Uterus (tissue), 4 donors: ENCODE measurements around the gene KCNQ1. TPM values are rescaled to one million over a fixed set of nuclear protein-coding genes. Genes with fewer than 3 reads are reported as not detected.

Source experiments
- DNase-seq, 2 donors: peaks; one replicate each; pipeline ENCODE4 v3.0.0-alpha.2; 2019 to 2020
- H3K27ac ChIP-seq, 2 donors: fragments of 200-600 bp; sonication (generic); 1 replicate in 1 of 2; 2 replicates in 1 of 2; pipeline ENCODE4 v1.5.1; 2016 to 2018
- H3K27me3 ChIP-seq, 2 donors: fragments of 200-600 bp; sonication (generic); one replicate each; pipeline ENCODE4 v1.5.1; 2018 to 2019; ENCODE audit warnings: control low read depth in 1 of 2
- H3K36me3 ChIP-seq, 2 donors: fragments of 200-600 bp; sonication (generic); one replicate each; pipeline ENCODE4 v1.5.1; 2019; ENCODE audit warnings: control low read depth in 1 of 2
- H3K4me1 ChIP-seq, 2 donors: fragments of 200-600 bp; sonication (generic); one replicate each; pipeline ENCODE4 v1.5.1; 2018 to 2019; ENCODE audit warnings: control low read depth in 1 of 2
- H3K4me3 ChIP-seq, 2 donors: fragments of 200-600 bp; sonication (generic); 1 replicate in 1 of 2; 2 replicates in 1 of 2; pipeline ENCODE4 v1.5.1; 2018 to 2019; ENCODE audit warnings: mild to moderate bottlenecking in 1 of 2
- H3K9me3 ChIP-seq, 2 donors: fragments of 200-600 bp; sonication (generic); one replicate each; pipeline ENCODE4 v1.5.1; 2019; ENCODE audit warnings: control low read depth in 1 of 2
- POLR2A ChIP-seq, 2 donors: fragments of 450-650 bp; IDR thresholded peaks; one replicate each; pipeline ENCODE4 v1.6.1; 2016; ENCODE audit warnings: antibody characterized with exemption in 2 of 2, mild to moderate bottlenecking in 1 of 2, moderate library complexity in 1 of 2
- intact Hi-C: fragments of 100-400 bp; cut with DNase I; formaldehyde crosslinking; loops from one replicate; pipeline ENCODE4 v1.15.1; 2023; ENCODE audit warnings: low total_unique reads
- total RNA-seq, 4 donors: library from RNA; depleted of rRNA in 3 of 4; stranded (reverse); fragments of >200 nt in 3 of 4; gene quantifications; one replicate each; pipeline versions ENCODE4 v1.1.0 to v1.2.4, GENCODE V29; 2014 to 2023
- TF ChIP-seq, protein P1 (sequence below), 4 experiments: fragments of 200-600 bp in 2 of 4; fragments of 450-650 bp in 2 of 4; sonication (generic) in 2 of 4; IDR thresholded peaks; one replicate each; pipeline ENCODE4 v1.5.1; 2016 to 2019; ENCODE audit warnings: antibody characterized with exemption in 4 of 4, mild to moderate bottlenecking in 2 of 4, moderate library complexity in 1 of 4
- donor health status: DM: yes; HTN: yes; CAD: no.

KCNQ1 gene
- total RNA-seq, 4 donors from 2014 or later, result 2.6 to 10.4 (median 5.4) TPM

DNA sequence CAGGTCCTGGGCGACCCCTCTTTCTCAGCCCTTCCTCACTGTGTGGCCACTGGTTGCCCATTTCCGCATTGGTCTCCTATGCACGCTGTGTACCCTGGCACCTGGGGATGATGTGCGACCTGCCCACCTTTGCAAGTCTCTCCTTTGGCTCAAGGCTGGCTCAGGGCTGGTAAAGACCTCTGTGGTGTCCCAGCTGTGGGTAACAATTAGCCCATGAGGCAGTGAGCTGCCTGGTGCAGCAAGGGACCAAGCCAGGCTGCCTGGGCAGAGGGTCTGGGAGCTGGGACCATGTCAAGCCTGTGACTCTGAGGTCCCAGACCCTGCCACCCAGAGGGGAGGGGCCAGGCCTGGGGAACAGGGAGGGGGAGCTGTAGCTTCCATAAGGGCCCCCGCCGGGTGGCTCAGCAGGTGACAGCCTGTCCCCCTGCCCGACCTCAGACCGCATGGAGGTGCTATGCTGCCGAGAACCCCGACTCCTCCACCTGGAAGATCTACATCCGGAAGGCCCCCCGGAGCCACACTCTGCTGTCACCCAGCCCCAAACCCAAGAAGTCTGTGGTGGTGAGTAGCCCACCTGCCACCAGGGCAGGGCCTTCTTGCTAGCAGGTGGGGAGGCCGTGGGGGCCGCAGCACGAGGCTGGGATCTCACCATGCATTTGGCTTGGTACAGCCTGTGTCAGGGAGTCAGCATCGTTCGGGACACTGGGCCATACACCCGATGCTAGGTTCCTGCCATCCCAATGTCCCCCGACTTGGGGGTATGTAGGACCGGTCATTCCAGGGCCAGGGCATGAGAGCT is 142.5 kb downstream of the KCNQ1 start:
- Histone ChIP-seq H3K4me1 (no peaks in the 10 kb centered on the region), H3K27me3 (no peaks in the 10 kb centered on the region), H3K27ac (no peak overlapping the region), H3K9me3 (no peaks in the 10 kb centered on the region), H3K36me3 (no peaks in the 10 kb centered on the region), H3K4me3 (no peak overlapping the region)
- TF ChIP-seq, protein P1, sequence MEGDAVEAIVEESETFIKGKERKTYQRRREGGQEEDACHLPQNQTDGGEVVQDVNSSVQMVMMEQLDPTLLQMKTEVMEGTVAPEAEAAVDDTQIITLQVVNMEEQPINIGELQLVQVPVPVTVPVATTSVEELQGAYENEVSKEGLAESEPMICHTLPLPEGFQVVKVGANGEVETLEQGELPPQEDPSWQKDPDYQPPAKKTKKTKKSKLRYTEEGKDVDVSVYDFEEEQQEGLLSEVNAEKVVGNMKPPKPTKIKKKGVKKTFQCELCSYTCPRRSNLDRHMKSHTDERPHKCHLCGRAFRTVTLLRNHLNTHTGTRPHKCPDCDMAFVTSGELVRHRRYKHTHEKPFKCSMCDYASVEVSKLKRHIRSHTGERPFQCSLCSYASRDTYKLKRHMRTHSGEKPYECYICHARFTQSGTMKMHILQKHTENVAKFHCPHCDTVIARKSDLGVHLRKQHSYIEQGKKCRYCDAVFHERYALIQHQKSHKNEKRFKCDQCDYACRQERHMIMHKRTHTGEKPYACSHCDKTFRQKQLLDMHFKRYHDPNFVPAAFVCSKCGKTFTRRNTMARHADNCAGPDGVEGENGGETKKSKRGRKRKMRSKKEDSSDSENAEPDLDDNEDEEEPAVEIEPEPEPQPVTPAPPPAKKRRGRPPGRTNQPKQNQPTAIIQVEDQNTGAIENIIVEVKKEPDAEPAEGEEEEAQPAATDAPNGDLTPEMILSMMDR (IDR thresholded peaks at IDR 0.05), result no peak
- TF ChIP-seq POLR2A (IDR thresholded peaks at IDR 0.05), result no peak
- DNase-seq, result no peak
- intact Hi-C loops, result no loop called here

DNA sequence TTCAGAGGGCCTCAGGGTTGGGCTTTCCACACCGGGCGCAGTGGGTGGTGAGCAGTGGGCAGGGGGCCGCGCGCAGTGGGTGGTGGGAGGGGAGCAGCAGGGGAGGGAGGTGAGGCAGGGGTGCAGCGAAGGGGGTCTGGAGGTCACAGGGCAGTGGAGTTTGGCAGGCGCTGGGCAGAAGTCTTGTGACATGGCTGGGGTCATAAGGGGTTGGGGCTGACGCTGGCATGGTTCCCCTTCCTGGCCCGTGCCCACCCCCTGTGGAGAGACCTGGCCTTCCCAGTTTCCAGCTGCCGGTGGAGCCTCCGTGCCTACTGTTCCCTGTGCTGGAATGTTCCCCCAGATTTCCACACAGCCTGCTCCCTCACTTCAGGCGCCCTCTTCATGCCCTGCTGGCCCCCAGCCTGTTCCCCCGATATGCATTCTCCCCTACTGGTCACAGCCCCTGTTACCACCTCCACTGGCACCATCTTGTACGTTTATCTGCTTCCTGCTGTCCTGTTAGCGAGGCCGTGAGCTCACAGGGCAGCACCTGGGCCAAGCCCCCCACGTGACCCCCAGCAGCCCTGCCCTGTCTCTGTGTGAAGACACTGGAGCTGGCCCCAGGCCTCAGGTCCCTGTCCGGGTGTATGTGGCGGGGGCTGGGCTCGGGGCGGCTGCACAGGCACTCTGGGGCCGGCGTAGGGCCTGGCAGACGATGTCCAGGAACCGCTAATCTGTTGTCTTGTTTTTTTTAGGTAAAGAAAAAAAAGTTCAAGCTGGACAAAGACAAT is 143.4 kb downstream of the KCNQ1 start:
- TF ChIP-seq, protein P1 (IDR thresholded peaks at IDR 0.05), result no peak
- TF ChIP-seq POLR2A (IDR thresholded peaks at IDR 0.05), result no peak
- Histone ChIP-seq H3K4me3 (no peak overlapping the region), H3K9me3 (no peaks in the 10 kb centered on the region), H3K36me3 (no peaks in the 10 kb centered on the region), H3K27me3 (no peaks in the 10 kb centered on the region), H3K4me1 (no peaks in the 10 kb centered on the region), H3K27ac (no peak overlapping the region)
- intact Hi-C loops, result no loop called here
- no peak for DNase-seq

DNA sequence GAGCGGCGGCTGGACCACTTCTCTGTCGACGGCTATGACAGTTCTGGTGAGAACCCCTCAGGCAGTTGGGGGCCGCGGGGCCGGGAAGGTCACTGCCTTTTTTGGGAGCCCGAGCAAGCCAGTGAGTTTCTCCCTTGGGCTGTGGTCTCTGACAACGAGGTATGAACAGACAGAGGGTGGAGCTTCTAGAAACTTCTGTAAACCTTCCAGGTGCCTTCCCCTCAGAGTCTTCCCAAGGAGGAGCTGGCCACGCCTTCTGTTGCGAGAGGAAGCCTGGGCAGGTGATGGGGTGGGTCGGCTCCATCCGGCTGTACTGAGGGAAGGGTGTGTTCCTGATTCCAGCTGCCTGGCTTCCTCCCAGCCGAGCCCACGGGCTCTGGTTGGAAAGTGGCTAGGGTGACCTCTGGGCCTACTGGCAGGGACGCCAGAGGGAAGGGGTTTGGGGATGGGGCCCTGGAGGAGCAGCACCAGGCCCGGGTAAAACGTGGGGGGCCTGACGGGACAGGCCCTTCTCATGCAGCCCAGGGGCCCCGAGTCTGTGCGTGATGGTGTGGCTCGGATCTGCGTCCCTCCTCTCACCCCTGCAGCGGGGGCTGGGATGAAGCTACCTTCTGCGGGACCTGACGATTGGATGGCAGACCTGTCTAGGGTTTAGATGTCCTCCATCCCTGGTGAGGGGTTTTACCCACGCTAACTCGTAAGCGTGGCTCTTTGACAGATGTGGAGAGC is 144.2 kb downstream of the KCNQ1 start:
- Histone ChIP-seq H3K4me3 (no peak overlapping the region), H3K27me3 (no peaks in the 10 kb centered on the region), H3K9me3 (no peaks in the 10 kb centered on the region), H3K27ac (no peak overlapping the region), H3K36me3 (no peaks in the 10 kb centered on the region), H3K4me1 (no peaks in the 10 kb centered on the region)
- no peak for DNase-seq
- intact Hi-C loops, result no loop called here
- TF ChIP-seq, protein P1 (IDR thresholded peaks at IDR 0.05), result no peak
- TF ChIP-seq POLR2A (IDR thresholded peaks at IDR 0.05), result no peak

DNA sequence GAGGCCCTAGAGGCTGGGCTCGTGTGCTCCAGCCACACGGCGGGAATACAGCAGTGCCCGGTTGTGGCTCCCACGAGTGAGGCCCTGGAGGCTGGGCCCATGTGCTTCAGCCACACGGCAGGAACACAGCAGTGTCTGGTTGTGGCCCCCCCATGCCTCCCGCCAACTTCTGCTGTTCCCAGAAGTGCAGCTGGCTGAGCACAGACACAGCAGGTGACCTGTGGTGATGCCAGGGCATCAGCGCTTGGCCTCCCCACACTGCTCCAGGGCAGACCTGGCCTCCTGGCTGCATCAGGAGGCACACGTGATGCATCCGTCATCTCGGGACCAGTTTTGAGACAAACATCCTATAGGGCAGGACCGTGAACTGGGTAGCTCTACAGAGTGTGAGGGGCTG is 144.7 kb downstream of the KCNQ1 start:
- intact Hi-C loops, result no loop called here
- H3K9me3 ChIP-seq, result no peaks in the 10 kb centered on the region
- no peaks in the 10 kb centered on the region for H3K4me1 ChIP-seq
- no peaks in the 10 kb centered on the region for H3K27me3 ChIP-seq
- DNase-seq, result no peak
- no peak overlapping the region for H3K27ac ChIP-seq
- H3K4me3 ChIP-seq, result no peak overlapping the region
- H3K36me3 ChIP-seq, result no peaks in the 10 kb centered on the region
- TF ChIP-seq POLR2A (IDR thresholded peaks at IDR 0.05), result no peak
- TF ChIP-seq, protein P1 (IDR thresholded peaks at IDR 0.05), result no peak
